Measurements from ENCODE around the gene INSC. TPM values are rescaled to one million over a fixed set of nuclear protein-coding genes. Genes with fewer than 3 reads are reported as not detected.

INSC gene
- total RNA-seq, 1 donor from 2014 or later, result not detected

DNA sequence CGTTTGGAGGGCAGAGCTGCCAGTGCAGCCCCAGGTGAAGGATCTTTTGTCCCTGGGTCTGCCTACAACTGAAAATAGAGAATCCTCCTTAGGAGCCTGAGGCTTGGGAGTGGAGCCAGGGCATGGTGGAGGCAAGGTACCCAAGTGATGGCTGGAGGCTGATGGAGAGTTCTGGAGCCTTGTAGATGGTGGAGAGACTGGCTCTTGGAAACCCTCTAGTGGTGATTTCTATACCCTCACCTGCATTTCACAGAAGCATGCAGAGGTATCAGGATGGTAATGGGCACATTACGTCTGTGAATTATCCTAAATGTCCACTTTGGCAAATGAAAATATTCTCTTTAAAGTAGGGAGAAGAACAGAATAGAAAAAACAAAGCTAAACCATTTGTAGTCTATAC is 44.4 kb downstream of the INSC start:
- DNase-seq (ENCODE audit: low spot score), result no peak
- no peak overlapping the region for H3K27ac Mint-ChIP-seq
- intact Hi-C loops (cut with micrococcal nuclease), result loop anchor here (1.0 kb wide), 2 partner anchors 58 to 251 kb away; no protein-coding TSS in a partner anchor
- H3K27me3 Mint-ChIP-seq (ENCODE audit: insufficient read depth), result peaks cover 11% of the 10 kb centered on the region
- no peak overlapping the region for H3K4me3 Mint-ChIP-seq
- H3K36me3 Mint-ChIP-seq (ENCODE audit: low read depth), result no peaks in the 10 kb centered on the region
- no peaks in the 10 kb centered on the region for H3K9me3 Mint-ChIP-seq
- no peaks in the 10 kb centered on the region for H3K4me1 Mint-ChIP-seq (ENCODE audit: low read depth)

DNA sequence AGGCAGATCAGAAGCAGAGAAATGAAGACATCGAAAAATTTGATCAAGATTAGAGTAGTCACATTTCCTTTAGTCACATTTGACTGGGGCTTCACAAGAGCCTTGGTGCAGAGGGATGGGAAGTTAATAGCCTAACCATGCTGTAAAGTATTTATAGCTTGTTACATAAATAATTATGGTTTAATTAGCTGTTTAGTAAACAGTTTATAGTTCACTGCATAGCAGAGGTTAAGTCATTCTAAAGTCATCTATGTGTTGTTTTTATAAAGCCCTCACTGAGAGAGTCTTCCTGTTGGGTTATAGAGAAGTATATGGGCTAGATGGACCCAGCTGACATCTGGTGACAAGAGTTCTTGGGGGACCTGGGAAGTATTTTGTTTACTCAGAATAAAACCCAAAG is 47.1 kb downstream of the INSC start:
- peaks cover 15% of the 10 kb centered on the region for H3K27me3 Mint-ChIP-seq (ENCODE audit: insufficient read depth)
- H3K36me3 Mint-ChIP-seq (ENCODE audit: low read depth), result no peaks in the 10 kb centered on the region
- no peaks in the 10 kb centered on the region for H3K4me1 Mint-ChIP-seq (ENCODE audit: low read depth)
- H3K27ac Mint-ChIP-seq, result no peak overlapping the region
- H3K9me3 Mint-ChIP-seq, result no peaks in the 10 kb centered on the region
- DNase-seq (ENCODE audit: low spot score), result no peak
- intact Hi-C loops (cut with micrococcal nuclease), result no loop called here
- no peak overlapping the region for H3K4me3 Mint-ChIP-seq

DNA sequence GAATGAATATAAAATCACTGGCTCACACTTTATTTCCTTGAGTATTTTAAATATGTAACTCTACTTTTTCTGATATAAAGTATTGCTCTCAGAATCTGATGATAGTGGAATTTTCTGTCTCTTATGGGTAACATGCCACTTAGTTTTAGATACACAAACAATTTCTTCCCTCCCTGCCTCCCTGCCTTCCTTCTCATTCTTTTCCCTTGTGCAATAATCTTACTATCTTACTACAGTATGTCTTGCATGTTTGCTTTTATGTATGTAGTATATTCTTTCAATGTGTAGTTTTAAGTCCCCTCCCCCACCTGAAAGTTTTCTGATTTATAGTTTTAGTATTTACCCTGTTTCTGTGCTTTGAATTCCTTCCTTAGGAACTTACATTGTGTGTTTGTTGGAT is 48.4 kb downstream of the INSC start:
- Mint-ChIP-seq H3K27ac (no peak overlapping the region), H3K4me3 (no peak overlapping the region), H3K9me3 (no peaks in the 10 kb centered on the region), H3K27me3 (ENCODE audit: insufficient read depth) (peaks cover 17% of the 10 kb centered on the region), H3K36me3 (ENCODE audit: low read depth) (no peaks in the 10 kb centered on the region), H3K4me1 (ENCODE audit: low read depth) (no peaks in the 10 kb centered on the region)
- intact Hi-C loops (cut with micrococcal nuclease), result no loop called here
- no peak for DNase-seq (ENCODE audit: low spot score)

DNA sequence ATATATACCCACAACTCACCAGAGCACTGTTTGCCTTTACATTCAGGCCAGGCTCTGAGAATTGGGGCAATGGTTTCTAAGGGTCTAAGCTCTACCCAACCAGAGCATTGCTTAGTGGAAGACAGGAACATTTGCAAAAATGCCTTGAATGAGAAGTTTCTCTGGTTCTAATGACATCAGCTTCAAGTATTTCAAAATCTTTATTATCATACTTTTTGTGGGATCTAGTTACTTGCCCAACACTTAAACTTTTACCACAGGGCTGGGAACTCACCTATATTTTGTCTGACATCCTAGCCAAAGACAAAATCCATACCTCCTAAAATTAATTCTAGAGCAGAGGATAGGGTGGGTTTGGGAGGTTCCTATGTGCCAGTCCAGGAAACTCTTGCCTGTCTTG is 51.5 kb downstream of the INSC start:
- no peak overlapping the region for H3K27ac Mint-ChIP-seq
- intact Hi-C loops (cut with micrococcal nuclease), result no loop called here
- H3K4me3 Mint-ChIP-seq, result no peak overlapping the region

DNA sequence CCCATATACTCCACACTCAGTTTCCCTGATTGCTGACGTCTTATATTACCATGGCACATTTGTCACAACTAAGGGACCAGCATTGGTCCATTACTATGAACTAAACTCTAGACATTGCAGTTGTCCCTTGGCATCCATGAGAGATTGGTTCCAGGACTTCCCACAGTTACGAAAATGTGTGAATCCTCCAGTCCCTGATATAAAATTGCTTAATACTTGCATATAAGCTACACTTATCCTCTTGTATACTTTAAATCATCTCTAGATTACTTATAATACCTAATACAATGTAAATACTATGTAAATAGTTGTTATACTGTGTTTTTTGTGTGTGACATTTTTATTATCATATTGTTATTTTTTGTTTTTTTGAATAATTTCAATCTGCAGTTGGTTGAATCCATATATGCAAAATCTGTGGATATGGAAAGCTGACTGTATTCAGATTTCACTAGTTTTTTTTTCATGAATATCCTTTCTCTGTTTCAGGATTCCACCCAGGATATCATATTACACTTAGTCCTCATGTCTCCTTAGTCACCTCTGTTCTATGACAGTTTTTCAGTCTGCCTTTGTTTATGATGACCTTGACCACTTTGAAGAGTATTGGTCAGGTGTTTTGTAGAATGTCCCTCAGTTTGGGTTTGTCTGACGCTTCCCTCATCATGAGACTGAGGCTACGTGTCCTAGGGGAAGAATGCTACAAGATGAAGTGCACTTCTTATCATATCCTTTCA is 55.3 kb downstream of the INSC start:
- Mint-ChIP-seq H3K27ac (no peak overlapping the region), H3K27me3 (ENCODE audit: insufficient read depth) (peaks cover 30% of the 10 kb centered on the region)
- intact Hi-C loops (cut with micrococcal nuclease), result no loop called here

More for the DNA sequence above, 51.5 kb downstream of the INSC start:
- no peak for DNase-seq (ENCODE audit: low spot score)
- Mint-ChIP-seq H3K27me3 (ENCODE audit: insufficient read depth) (peaks cover 17% of the 10 kb centered on the region), H3K4me1 (ENCODE audit: low read depth) (no peaks in the 10 kb centered on the region), H3K9me3 (no peaks in the 10 kb centered on the region), H3K36me3 (ENCODE audit: low read depth) (no peaks in the 10 kb centered on the region)

DNA sequence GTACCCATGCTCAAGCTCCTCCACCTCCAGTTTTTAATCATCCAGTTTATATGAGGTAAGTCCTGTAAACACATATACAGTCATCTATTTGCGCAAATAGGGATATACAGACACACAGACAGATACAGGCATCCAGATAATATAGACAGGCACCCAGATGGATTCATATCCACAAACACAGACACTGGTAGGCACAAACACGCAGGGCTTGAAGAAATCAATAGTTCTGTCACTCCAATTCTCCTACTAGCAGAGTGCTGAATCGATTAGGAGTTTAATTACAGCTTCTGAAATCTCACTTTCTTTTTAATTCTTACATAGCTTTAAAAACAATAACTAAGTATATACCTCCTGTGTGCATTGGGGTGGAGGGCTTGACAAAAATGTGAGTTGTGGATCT is 56.0 kb downstream of the INSC start:
- Mint-ChIP-seq H3K36me3 (ENCODE audit: low read depth) (no peaks in the 10 kb centered on the region), H3K4me1 (ENCODE audit: low read depth) (no peaks in the 10 kb centered on the region), H3K27me3 (ENCODE audit: insufficient read depth) (peaks cover 33% of the 10 kb centered on the region)

More for the DNA sequence above, 55.3 kb downstream of the INSC start:
- no peak overlapping the region for H3K4me3 Mint-ChIP-seq
- H3K36me3 Mint-ChIP-seq (ENCODE audit: low read depth), result no peaks in the 10 kb centered on the region
- no peaks in the 10 kb centered on the region for H3K4me1 Mint-ChIP-seq (ENCODE audit: low read depth)
- DNase-seq (ENCODE audit: low spot score), result no peak
- no peaks in the 10 kb centered on the region for H3K9me3 Mint-ChIP-seq

DNA sequence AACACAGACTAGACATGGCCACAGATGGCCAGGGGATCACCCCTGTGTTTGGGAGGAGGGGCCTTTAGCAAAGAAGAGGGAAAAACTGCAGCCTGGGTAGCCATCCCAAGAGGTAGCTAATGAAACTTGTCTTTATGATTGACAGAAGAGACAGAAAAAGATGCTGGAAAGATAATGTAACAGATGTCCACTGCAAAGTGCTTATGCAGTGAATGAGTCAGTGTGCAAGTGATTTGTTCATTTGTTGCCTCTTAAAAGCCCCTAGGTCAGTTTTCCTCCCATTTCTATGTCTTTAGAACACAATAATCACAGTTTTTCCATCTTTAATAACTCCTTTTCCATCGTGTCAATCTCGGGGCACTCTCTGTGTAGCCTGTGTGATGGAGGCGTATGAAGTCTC is 57.2 kb downstream of the INSC start:
- intact Hi-C loops (cut with micrococcal nuclease), result no loop called here

More for the DNA sequence above, 56.0 kb downstream of the INSC start:
- no peak for DNase-seq (ENCODE audit: low spot score)
- Mint-ChIP-seq H3K9me3 (no peaks in the 10 kb centered on the region), H3K27ac (no peak overlapping the region), H3K4me3 (no peak overlapping the region)
- intact Hi-C loops (cut with micrococcal nuclease), result no loop called here

DNA sequence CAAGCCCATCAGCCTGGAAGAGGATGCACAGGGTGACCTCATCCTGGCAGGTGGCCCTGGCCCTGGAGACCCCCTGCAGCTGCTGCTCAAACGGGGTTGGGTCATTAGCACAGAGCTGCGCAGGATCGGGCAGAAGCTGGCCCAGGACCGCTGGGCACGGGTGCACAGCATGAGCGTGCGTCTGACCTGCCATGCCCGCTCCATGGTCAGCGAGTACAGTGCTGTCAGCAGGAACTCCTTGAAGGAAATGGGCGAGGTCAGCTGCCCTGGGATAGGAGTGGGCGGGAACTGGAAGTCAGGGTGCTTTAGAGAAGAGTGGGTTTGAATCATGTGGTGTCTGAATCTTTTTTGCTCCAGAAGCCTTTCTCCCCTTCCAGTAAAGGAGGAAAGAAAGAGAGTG is 61.1 kb downstream of the INSC start:
- Mint-ChIP-seq H3K27ac (no peak overlapping the region), H3K36me3 (ENCODE audit: low read depth) (no peaks in the 10 kb centered on the region), H3K4me3 (no peak overlapping the region), H3K27me3 (ENCODE audit: insufficient read depth) (peaks cover 29% of the 10 kb centered on the region), H3K4me1 (ENCODE audit: low read depth) (no peaks in the 10 kb centered on the region), H3K9me3 (no peaks in the 10 kb centered on the region)
- intact Hi-C loops (cut with micrococcal nuclease), result no loop called here
- no peak for DNase-seq (ENCODE audit: low spot score)

More for the DNA sequence above, 57.2 kb downstream of the INSC start:
- H3K36me3 Mint-ChIP-seq (ENCODE audit: low read depth), result no peaks in the 10 kb centered on the region
- no peak for DNase-seq (ENCODE audit: low spot score)
- no peaks in the 10 kb centered on the region for H3K4me1 Mint-ChIP-seq (ENCODE audit: low read depth)
- H3K4me3 Mint-ChIP-seq, result no peak overlapping the region
- H3K27ac Mint-ChIP-seq, result no peak overlapping the region
- no peaks in the 10 kb centered on the region for H3K9me3 Mint-ChIP-seq
- H3K27me3 Mint-ChIP-seq (ENCODE audit: insufficient read depth), result peaks cover 33% of the 10 kb centered on the region

DNA sequence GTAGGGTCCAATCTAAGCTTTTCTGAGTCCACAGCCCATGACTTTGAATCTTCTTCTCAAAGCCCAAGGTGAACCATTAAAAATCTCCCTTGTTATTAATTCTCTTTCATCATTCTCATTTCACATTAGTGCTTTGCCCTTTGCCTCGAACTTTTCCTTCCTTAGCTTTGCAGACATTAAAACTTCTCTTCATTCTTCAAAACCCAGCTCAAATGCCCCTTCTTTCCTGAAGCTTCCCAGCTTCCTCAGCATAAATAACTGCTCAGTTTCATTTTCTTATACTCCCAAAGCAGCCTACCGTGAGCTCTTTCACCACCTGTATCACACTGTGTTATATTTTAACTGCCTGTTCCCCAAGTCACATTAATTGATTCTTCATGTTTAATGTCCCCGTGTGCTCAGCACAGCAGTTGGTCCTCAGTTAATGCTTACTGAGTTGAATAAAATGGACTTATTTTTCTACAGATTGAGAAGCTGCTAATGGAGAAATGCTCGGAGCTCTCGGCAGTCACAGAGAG is 62.0 kb downstream of the INSC start:
- Mint-ChIP-seq H3K36me3 (ENCODE audit: low read depth) (no peaks in the 10 kb centered on the region), H3K4me3 (no peak overlapping the region), H3K27ac (no peak overlapping the region), H3K27me3 (ENCODE audit: insufficient read depth) (peaks cover 30% of the 10 kb centered on the region), H3K9me3 (no peaks in the 10 kb centered on the region), H3K4me1 (ENCODE audit: low read depth) (no peaks in the 10 kb centered on the region)
- intact Hi-C loops (cut with micrococcal nuclease), result no loop called here
- DNase-seq (ENCODE audit: low spot score), result no peak

DNA sequence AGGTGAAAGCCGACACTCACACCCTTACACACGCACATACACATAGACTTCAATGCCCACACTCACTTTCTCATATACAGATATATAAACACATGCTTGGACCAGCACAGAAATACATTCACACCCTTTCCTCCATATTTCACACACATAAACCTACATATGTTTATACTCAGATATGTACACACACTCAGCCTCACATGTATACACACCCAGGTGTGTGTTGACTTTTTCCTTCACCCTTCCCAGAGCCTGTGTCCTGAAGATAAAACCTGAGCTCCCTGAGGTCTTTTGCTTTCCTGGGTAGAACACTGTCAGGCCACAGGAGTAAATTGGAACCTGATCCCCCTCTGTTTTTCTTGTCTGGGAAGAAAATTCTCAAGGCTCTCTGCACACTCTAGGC is 62.8 kb downstream of the INSC start:
- no peak for DNase-seq (ENCODE audit: low spot score)
- Mint-ChIP-seq H3K27ac (no peak overlapping the region), H3K4me1 (ENCODE audit: low read depth) (no peaks in the 10 kb centered on the region), H3K27me3 (ENCODE audit: insufficient read depth) (peaks cover 24% of the 10 kb centered on the region), H3K36me3 (ENCODE audit: low read depth) (no peaks in the 10 kb centered on the region), H3K9me3 (no peaks in the 10 kb centered on the region), H3K4me3 (no peak overlapping the region)
- intact Hi-C loops (cut with micrococcal nuclease), result no loop called here

DNA sequence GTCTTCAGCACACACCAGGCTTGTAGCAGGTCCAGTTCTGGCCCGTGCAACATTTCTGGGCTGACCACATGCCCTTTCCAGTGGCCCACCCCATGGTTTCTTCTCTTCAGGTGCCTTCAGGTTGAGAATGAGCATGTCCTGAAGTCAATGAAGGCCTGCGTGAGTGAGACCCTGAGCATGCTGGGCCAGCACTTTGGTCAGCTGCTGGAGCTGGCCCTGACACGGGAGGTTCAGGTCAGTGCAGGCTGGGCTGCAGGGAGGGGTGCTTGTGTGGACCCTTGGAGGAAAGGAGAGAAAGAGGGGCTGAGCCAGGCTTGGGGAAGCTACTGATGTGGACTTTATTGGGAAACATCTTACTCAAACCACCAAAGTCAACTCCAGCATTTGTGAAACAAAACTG is 63.5 kb downstream of the INSC start:
- Mint-ChIP-seq H3K9me3 (no peaks in the 10 kb centered on the region), H3K4me3 (no peak overlapping the region), H3K27me3 (ENCODE audit: insufficient read depth) (peaks cover 20% of the 10 kb centered on the region), H3K36me3 (ENCODE audit: low read depth) (no peaks in the 10 kb centered on the region), H3K27ac (no peak overlapping the region), H3K4me1 (ENCODE audit: low read depth) (no peaks in the 10 kb centered on the region)
- intact Hi-C loops (cut with micrococcal nuclease), result no loop called here
- no peak for DNase-seq (ENCODE audit: low spot score)

DNA sequence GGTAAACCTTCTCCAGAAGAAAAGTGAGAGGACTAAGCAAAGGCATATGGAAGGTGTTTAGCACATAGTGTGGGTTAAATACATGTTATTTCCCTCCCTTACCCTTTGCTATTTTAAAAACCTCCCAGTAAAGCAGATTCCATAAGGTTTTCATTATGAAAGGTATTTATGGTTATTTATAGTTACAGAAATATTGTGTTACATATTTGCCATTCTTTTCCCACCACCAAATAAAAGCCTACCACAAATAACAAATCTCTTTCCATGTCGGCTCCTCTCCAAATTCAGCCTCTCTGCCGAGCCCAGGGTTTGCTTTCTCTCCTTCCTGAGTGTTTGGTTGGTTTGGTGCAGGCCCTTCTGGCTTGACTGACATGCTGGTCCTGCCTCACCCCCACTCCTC is 64.4 kb downstream of the INSC start:
- intact Hi-C loops (cut with micrococcal nuclease), result no loop called here
- Mint-ChIP-seq H3K36me3 (ENCODE audit: low read depth) (no peaks in the 10 kb centered on the region), H3K4me1 (ENCODE audit: low read depth) (no peaks in the 10 kb centered on the region), H3K9me3 (no peaks in the 10 kb centered on the region), H3K4me3 (no peak overlapping the region), H3K27ac (no peak overlapping the region), H3K27me3 (ENCODE audit: insufficient read depth) (peaks cover 15% of the 10 kb centered on the region)
- no peak for DNase-seq (ENCODE audit: low spot score)

DNA sequence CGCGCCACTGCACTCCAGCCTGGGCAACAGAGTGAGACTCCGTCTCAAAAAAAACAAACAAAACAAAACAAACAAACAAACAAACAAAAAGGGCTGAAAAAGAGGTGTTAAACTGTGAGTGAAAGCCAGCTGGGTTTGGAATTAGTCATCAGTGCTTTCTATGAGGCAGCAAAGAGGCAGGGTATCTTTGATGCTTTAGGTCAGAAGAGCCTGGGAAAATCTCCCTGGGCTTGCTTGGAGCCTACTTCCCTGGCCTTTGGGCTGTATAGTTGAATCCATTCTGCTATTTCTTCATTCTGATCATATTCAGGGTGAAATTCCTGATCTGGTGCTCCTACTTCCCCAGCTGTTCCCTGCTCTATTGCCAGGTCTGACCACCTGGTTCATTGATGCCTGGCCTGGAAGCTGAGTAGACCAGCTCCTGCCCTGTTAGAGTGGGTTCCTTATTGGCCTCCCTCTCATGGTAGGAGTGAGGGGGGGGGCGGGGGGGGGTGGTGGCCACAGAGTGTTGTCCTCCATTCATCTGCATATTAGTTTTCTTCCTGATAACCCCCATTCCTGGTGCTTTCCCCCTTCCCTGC is 65.6 kb downstream of the INSC start:
- Mint-ChIP-seq H3K36me3 (ENCODE audit: low read depth) (no peaks in the 10 kb centered on the region), H3K4me1 (ENCODE audit: low read depth) (no peaks in the 10 kb centered on the region), H3K4me3 (no peak overlapping the region), H3K27ac (no peak overlapping the region), H3K27me3 (ENCODE audit: insufficient read depth) (peaks cover 9% of the 10 kb centered on the region), H3K9me3 (no peaks in the 10 kb centered on the region)
- DNase-seq (ENCODE audit: low spot score), result no peak
- intact Hi-C loops (cut with micrococcal nuclease), result no loop called here
